Measurements from ENCODE around the gene ZNF222. TPM values are rescaled to one million over a fixed set of nuclear protein-coding genes. Genes with fewer than 3 reads are reported as not detected.

Gene ZNF222
- total and polyA plus RNA-seq, 2 of the 8 experiments (the other 6 are each of a cell fraction or from before 2014, with no cell fraction given), result 1.7 to 3.4 TPM

DNA sequence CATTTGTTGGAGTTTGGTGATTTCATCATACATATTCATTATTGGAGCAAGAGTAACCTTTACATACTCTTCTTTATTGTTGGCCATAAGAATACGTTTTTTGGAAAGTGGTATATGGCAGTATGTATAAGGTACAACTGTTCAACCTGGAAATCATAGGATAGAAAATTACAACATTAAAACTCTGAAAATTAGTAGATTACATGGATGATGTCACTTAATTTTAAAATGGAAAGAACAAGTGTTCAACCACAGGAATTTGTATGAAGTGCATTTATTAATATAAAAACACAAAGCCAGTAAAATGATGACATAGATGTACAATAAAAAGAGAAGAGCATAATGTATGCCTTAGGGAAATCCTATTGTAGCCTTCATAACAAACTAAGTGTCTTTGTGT is 48.4 kb upstream of the ZNF222 start:
- Histone ChIP-seq H4K8ac (ENCODE audit: extremely low read depth, insufficient read depth, low read length) (no peak overlapping the region), H2BK15ac (ENCODE audit: low read length) (no peak overlapping the region), H2BK20ac (ENCODE audit: low read length) (no peak overlapping the region), H2BK12ac (ENCODE audit: low read depth, low read length) (no peak overlapping the region), H3K4me1 (replicated peaks in 1 of 4; ENCODE audit: control insufficient read depth in 3 of 4, insufficient read depth in 4 of 4, low read length in 3 of 4) (no peaks in the 10 kb centered on the region), H3K23me2 (ENCODE audit: low read depth, low read length) (no peaks in the 10 kb centered on the region), H4K91ac (replicated peaks; ENCODE audit: insufficient read length, low read length) (no peak overlapping the region), H2AK5ac (ENCODE audit: low read depth, low read length) (no peak overlapping the region), H2BK120ac (replicated peaks; ENCODE audit: low read depth, low read length) (no peak overlapping the region), H3K27me3 (replicated peaks in 1 of 4; ENCODE audit: control insufficient read depth in 3 of 4, extremely low read depth in 1 of 4, insufficient read depth in 3 of 4, low read length in 3 of 4) (no peaks in the 10 kb centered on the region), H4K5ac (ENCODE audit: insufficient read length, low read depth, low read length) (no peak overlapping the region), H2AFZ (ENCODE audit: low read length) (no peak overlapping the region), H3K18ac (ENCODE audit: extremely low read depth, low read length) (no peak overlapping the region), H3K9me3 (ENCODE audit: insufficient read depth in 2 of 2, low read depth in 1 of 2, low read length in 1 of 2) (peaks cover 36 to 46% of the 10 kb centered on the region in 2 experiments; a peak in 3 of 4 replicates), H3K9ac (replicated peaks in 1 of 4; ENCODE audit: extremely low read depth in 1 of 4, low read depth in 3 of 4, low read length in 3 of 4) (no peak overlapping the region), H3K4ac (replicated peaks; ENCODE audit: insufficient read length, low read depth, low read length) (no peak overlapping the region), H3K79me2 (ENCODE audit: control insufficient read depth in 1 of 2, insufficient read depth in 2 of 2, low read length in 2 of 2) (no peaks in the 10 kb centered on the region), H3K23ac (ENCODE audit: insufficient read length) (no peak overlapping the region), H4K20me1 (replicated peaks in 1 of 2; ENCODE audit: control insufficient read depth in 1 of 2, insufficient read depth in 2 of 2, low read length in 2 of 2) (no peaks in the 10 kb centered on the region), H3K36me3 (ENCODE audit: control insufficient read depth in 2 of 4, insufficient read depth in 4 of 4, low read length in 3 of 4) (no peaks in the 10 kb centered on the region), H3K14ac (ENCODE audit: insufficient read length) (no peak overlapping the region), H2BK5ac (ENCODE audit: low read depth, low read length) (no peak overlapping the region), H3K56ac (replicated peaks; ENCODE audit: insufficient read length, low read depth, low read length) (no peak overlapping the region), H3K27ac (ENCODE audit: low read depth, low read length) (no peak overlapping the region), H3K79me1 (ENCODE audit: low read depth, low read length) (no peaks in the 10 kb centered on the region), H3K4me2 (ENCODE audit: insufficient read depth in 1 of 2, low read depth in 2 of 2, low read length in 2 of 2) (no peak overlapping the region), H3K4me3 (ENCODE audit: extremely low read depth in 1 of 4, insufficient read depth in 2 of 4, low read depth in 3 of 4, low read length in 4 of 4) (no peak overlapping the region)
- FAIRE-seq, result no peak
- no peak for DNase-seq (ENCODE audit: low read depth in 1 of 2, low spot score in 2 of 2)
- ChIA-PET POLR2A (ENCODE audit: partially characterized antibody) (no interaction called here), CTCF (ENCODE audit: partially characterized antibody) (no interaction called here)
- WGBS, 2 experiments (ENCODE audit: extremely low coverage in 1 of 2, insufficient coverage in 1 of 2, insufficient read length in 1 of 2, insufficient replicate concordance in 2 of 2, low coverage in 1 of 2, low lambda C conversion rate in 2 of 2, missing lambda C conversion rate in 1 of 2), result 86% methylated on average over 1 of the region's 1 CpG; no CpG with 5 or more reads in 1 of the 2 experiments
- TF ChIP-seq SP4 (IDR thresholded peaks at IDR 0.05; ENCODE audit: low read length) (no peak), YY1 (IDR thresholded peaks at IDR 0.05; ENCODE audit: low read depth, low read length) (no peak), SUZ12 (IDR thresholded peaks at IDR 0.05; ENCODE audit: low read length) (no peak), BRCA1 (IDR thresholded peaks at IDR 0.05; ENCODE audit: low read depth, low read length) (no peak), POLR2AphosphoS5 (IDR thresholded peaks at IDR 0.05; ENCODE audit: low read depth, low read length) (no peak), CHD1 (IDR thresholded peaks at IDR 0.05; ENCODE audit: low read depth, low read length) (no peak), SIX5 (IDR thresholded peaks at IDR 0.05; ENCODE audit: low read depth, low read length) (no peak), SP2 (IDR thresholded peaks at IDR 0.05; ENCODE audit: low read length) (no peak), RNF2 (IDR thresholded peaks at IDR 0.05; ENCODE audit: borderline replicate concordance, low read depth, low read length, missing control alignments, poor library complexity, severe bottlenecking) (no peak), CHD2 (IDR thresholded peaks at IDR 0.05; ENCODE audit: low read length) (no peak), MAX (IDR thresholded peaks at IDR 0.05) (no peak), USF2 (IDR thresholded peaks at IDR 0.05; ENCODE audit: low read length) (no peak), POU5F1 (IDR thresholded peaks at IDR 0.05; ENCODE audit: low read depth, low read length) (no peak)
- TF ChIP-seq, protein P1, sequence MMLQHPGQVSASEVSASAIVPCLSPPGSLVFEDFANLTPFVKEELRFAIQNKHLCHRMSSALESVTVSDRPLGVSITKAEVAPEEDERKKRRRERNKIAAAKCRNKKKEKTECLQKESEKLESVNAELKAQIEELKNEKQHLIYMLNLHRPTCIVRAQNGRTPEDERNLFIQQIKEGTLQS (IDR thresholded peaks at IDR 0.05; ENCODE audit: insufficient read depth, low read depth, low read length), result no peak

All from H1 (cell line).